ENCODE data around the gene YPEL5. TPM values are rescaled to one million over a fixed set of nuclear protein-coding genes. Genes with fewer than 3 reads are reported as not detected.

Gene YPEL5
- total and polyA plus RNA-seq, 10 of the 15 experiments (the other 5 are each of a cell fraction or from before 2014, with no cell fraction given), result 18.8 to 47.3 (median 21.7) TPM

GRCh38 chr2:30181176-30181575, 34.4 kb downstream of the YPEL5 start:
- Histone ChIP-seq H4K20me1 (ENCODE audit: control insufficient read depth, insufficient read depth) (no peaks in the 10 kb centered on the region), H3K27me3 (replicated peaks in 1 of 2; ENCODE audit: control insufficient read depth in 2 of 2, insufficient read depth in 2 of 2, low read length in 1 of 2) (no peaks in the 10 kb centered on the region), H3K4me1 (ENCODE audit: control insufficient read depth, insufficient read depth, low read length) (no peaks in the 10 kb centered on the region), H3K79me2 (ENCODE audit: control insufficient read depth, insufficient read depth, low read length) (no peaks in the 10 kb centered on the region), H2AFZ (ENCODE audit: control insufficient read depth, low read depth, low read length) (no peak overlapping the region), H3K9ac (ENCODE audit: control insufficient read depth, insufficient read depth, low read length) (no peak overlapping the region), H3K9me3 (replicated peaks; ENCODE audit: control insufficient read depth, insufficient read depth, low read length) (no peaks in the 10 kb centered on the region), H3K27ac (ENCODE audit: control insufficient read depth, insufficient read depth) (no peak overlapping the region), H3K4me2 (ENCODE audit: control insufficient read depth, insufficient read depth) (no peak overlapping the region), H3K4me3 (no peak overlapping the region), H3K36me3 (ENCODE audit: control insufficient read depth in 2 of 2, insufficient read depth in 2 of 2, low read length in 1 of 2) (no peaks in the 10 kb centered on the region)
- BruUV-seq (replicated peaks), result no TSS peak
- no peak for TF ChIP-seq ZNF687 (IDR thresholded peaks at IDR 0.05)
- in situ Hi-C loops (cut with MboI), result no loop called here
- 46% methylated on average over 7 of the region's 7 CpGs for WGBS (ENCODE audit: insufficient coverage, insufficient replicate concordance, low lambda C conversion rate, missing lambda C conversion rate)
- ChIA-PET SMC1A (ENCODE audit: uncharacterized antibody, unreplicated experiment) (interaction anchor here (0.6 to 1.9 kb wide), 3 partner anchors 16 to 530 kb away, joined by 4 to 6 read pairs (median 5); no protein-coding TSS in a partner anchor), POLR2A (no interaction called here), RAD21 (ENCODE audit: unreplicated experiment) (interaction anchor here (1.4 to 1.5 kb wide), 2 partner anchors 16 kb away, joined by 5 read pairs; no protein-coding TSS in a partner anchor), CTCF (interaction anchor here (1.7 to 5.5 kb wide), 3 partner anchors 16 to 530 kb away, joined by 4 to 23 read pairs (median 11); no protein-coding TSS in a partner anchor)
- ATAC-seq (no peak), FAIRE-seq (no peak), DNase-seq (ENCODE audit: low read depth, low spot score) (no peak)
- intact Hi-C loops (cut with micrococcal nuclease; ENCODE audit: unreplicated experiment), result no loop called here

DNA sequence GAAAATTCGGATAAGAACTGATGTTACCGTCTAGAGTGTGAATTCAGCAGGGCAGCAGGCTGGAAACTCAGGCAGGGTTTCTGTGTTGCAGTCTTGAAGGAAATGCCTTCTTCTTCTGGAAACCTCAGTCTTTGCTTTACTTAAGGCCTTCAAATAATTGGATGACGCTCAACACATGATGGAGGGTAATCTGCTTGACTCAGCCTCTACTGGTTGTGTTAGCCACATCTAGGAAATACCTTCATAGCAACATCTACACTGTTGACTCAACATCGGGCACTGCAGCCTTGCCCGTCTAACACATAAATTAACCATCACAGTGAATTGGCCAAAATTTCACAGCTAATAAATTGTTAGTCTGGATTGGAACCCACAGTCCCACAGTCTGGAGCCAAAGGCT, 37.2 kb downstream of the YPEL5 start:
- ChIA-PET POLR2A (no interaction called here), RAD21 (ENCODE audit: unreplicated experiment) (interaction anchor here (2.9 kb wide), 1 partner anchor 19 kb away, joined by 11 read pairs; no protein-coding TSS in a partner anchor), CTCF (interaction anchor here (1.1 to 1.6 kb wide), 2 partner anchors 238 to 528 kb away, joined by 3 to 9 read pairs; no protein-coding TSS in a partner anchor), SMC1A (ENCODE audit: uncharacterized antibody, unreplicated experiment) (interaction anchor here (0.7 to 1.3 kb wide), 2 partner anchors 19 to 509 kb away, joined by 3 to 5 read pairs; no protein-coding TSS in a partner anchor)
- WGBS (ENCODE audit: insufficient coverage, insufficient replicate concordance, low lambda C conversion rate, missing lambda C conversion rate), result 53% methylated on average over 5 of the region's 5 CpGs
- no peaks in the 10 kb centered on the region for H3K27me3 ChIP-seq (replicated peaks in 1 of 2; ENCODE audit: control insufficient read depth in 2 of 2, insufficient read depth in 2 of 2, low read length in 1 of 2)
- no peaks in the 10 kb centered on the region for H3K4me1 ChIP-seq (ENCODE audit: control insufficient read depth, insufficient read depth, low read length)
- no peak for DNase-seq (ENCODE audit: low read depth, low spot score)
- BruUV-seq (replicated peaks), result no TSS peak
- no peaks in the 10 kb centered on the region for H3K36me3 ChIP-seq (ENCODE audit: control insufficient read depth in 2 of 2, insufficient read depth in 2 of 2, low read length in 1 of 2)
- TF ChIP-seq SUZ12 (IDR thresholded peaks at IDR 0.05; ENCODE audit: unreplicated experiment) (no peak), ZNF384 (IDR thresholded peaks at IDR 0.05; ENCODE audit: borderline replicate concordance, low read depth, low read length) (no peak), RUNX3 (IDR thresholded peaks at IDR 0.05; ENCODE audit: low read length) (no peak), YBX1 (IDR thresholded peaks at IDR 0.05) (no peak), MAX (IDR thresholded peaks at IDR 0.05; ENCODE audit: low read depth, low read length) (no peak)
- TF ChIP-seq, protein P1, sequence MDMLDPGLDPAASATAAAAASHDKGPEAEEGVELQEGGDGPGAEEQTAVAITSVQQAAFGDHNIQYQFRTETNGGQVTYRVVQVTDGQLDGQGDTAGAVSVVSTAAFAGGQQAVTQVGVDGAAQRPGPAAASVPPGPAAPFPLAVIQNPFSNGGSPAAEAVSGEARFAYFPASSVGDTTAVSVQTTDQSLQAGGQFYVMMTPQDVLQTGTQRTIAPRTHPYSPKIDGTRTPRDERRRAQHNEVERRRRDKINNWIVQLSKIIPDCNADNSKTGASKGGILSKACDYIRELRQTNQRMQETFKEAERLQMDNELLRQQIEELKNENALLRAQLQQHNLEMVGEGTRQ (IDR thresholded peaks at IDR 0.05; ENCODE audit: borderline replicate concordance, low read depth, low read length), result no peak
- H3K9me3 ChIP-seq (replicated peaks; ENCODE audit: control insufficient read depth, insufficient read depth, low read length), result no peaks in the 10 kb centered on the region
- H3K4me2 ChIP-seq (ENCODE audit: control insufficient read depth, insufficient read depth), result no peak overlapping the region
- in situ Hi-C loops (cut with MboI), result no loop called here
- no peaks in the 10 kb centered on the region for H4K20me1 ChIP-seq (ENCODE audit: control insufficient read depth, insufficient read depth)
- no peak for FAIRE-seq
- H3K27ac ChIP-seq (ENCODE audit: control insufficient read depth, insufficient read depth), result no peak overlapping the region
- ATAC-seq, result no peak
- intact Hi-C loops (cut with micrococcal nuclease; ENCODE audit: unreplicated experiment), result no loop called here
- H3K79me2 ChIP-seq (ENCODE audit: control insufficient read depth, insufficient read depth, low read length), result no peaks in the 10 kb centered on the region
- no peak overlapping the region for H3K9ac ChIP-seq (ENCODE audit: control insufficient read depth, insufficient read depth, low read length)
- H2AFZ ChIP-seq (ENCODE audit: control insufficient read depth, low read depth, low read length), result no peak overlapping the region
- H3K4me3 ChIP-seq, result no peak overlapping the region

Data from GM12878 (cell line).